Measurements from ENCODE around the gene TEX30. TPM values are rescaled to one million over a fixed set of nuclear protein-coding genes. Genes with fewer than 3 reads are reported as not detected.
A peak's percentile ranks its signal among the peaks of the same experiment; 100 is the strongest.

Gene TEX30
- total and polyA plus RNA-seq, 2 donors (not counting 1 experiment from before 2014, with no cell fraction given): 4.3 to 5.9 TPM

GRCh38 chr13:102774214-102774568 lies 605 bp upstream of the TEX30 start:
- no peaks in the 10 kb centered on the region for H4K20me1 ChIP-seq (ENCODE audit: control insufficient read depth, insufficient read depth, low read length, poor library complexity, severe bottlenecking)
- Mint-ChIP-seq H3K4me1 (peaks cover 13% of the 10 kb centered on the region), H3K27ac (peak overlapping the region; percentile 95), H3K9me3 (ENCODE audit: insufficient read depth) (no peaks in the 10 kb centered on the region), H3K4me3 (peak overlapping the region; percentile 93), H3K27me3 (no peaks in the 10 kb centered on the region)
- 81% methylated on average over 14 of the region's 27 CpGs for WGBS (ENCODE audit: insufficient coverage)
- CTCF ChIA-PET: interaction anchor here (1.0 to 2.2 kb wide), 4 partner anchors 26 to 189 kb away, joined by 4 to 12 read pairs (median 6); partner anchors contain the start of gene ERCC5
- H3K36me3 ChIP-seq (replicated peaks in 1 of 2; ENCODE audit: control extremely low read depth in 1 of 2, control insufficient read depth in 1 of 2, extremely low read depth in 1 of 2, insufficient read depth in 2 of 2, low read length in 1 of 2): no peaks in the 10 kb centered on the region
- no peaks in the 10 kb centered on the region for H3K27me3 ChIP-seq (replicated peaks in 1 of 4; ENCODE audit: control extremely low read depth in 1 of 4, control insufficient read depth in 3 of 4, insufficient read depth in 4 of 4, low read length in 3 of 4)
- POLR2A ChIA-PET: interaction anchor here (0.7 to 1.9 kb wide), 4 partner anchors 26 to 178 kb away, joined by 5 to 16 read pairs (median 8); partner anchors contain the start of genes ERCC5 and TPP2
- H3K9me3 ChIP-seq (ENCODE audit: control extremely low read depth in 1 of 3, control insufficient read depth in 2 of 3, insufficient read depth in 1 of 3, low read length in 2 of 3): peaks cover 0 to 7% (median 0%) of the 10 kb centered on the region in 3 donors
- no peak for ATAC-seq (ENCODE audit: low read depth)
- H3K79me2 ChIP-seq (ENCODE audit: control insufficient read depth, insufficient read depth, low read length): peaks cover 4% of the 10 kb centered on the region
- H3K27ac ChIP-seq (ENCODE audit: low read length in 2 of 2): peak overlapping the region; percentile 62 to 85
- peaks cover 7 to 16% of the 10 kb centered on the region in 2 donors for H3K4me1 ChIP-seq (ENCODE audit: control insufficient read depth in 2 of 2, insufficient read depth in 2 of 2, low read length in 2 of 2)
- intact Hi-C loops (cut with micrococcal nuclease): loop anchor here (10.0 kb wide), 1 partner anchor 379 kb away; no protein-coding TSS in a partner anchor
- H2AFZ ChIP-seq (ENCODE audit: insufficient read depth, low read depth, low read length, poor library complexity, severe bottlenecking): peak overlapping the region; percentile 99
- no peak for DNase-seq
- peak overlapping the region; percentile 87 for H3K9ac ChIP-seq (ENCODE audit: low read length)
- peak overlapping the region; percentile 96 for H3K4me2 ChIP-seq (replicated peaks; ENCODE audit: low read depth, low read length, poor library complexity, severe bottlenecking)
- TF ChIP-seq CTCF (IDR thresholded peaks at IDR 0.05) (no peak), EZH2 (IDR thresholded peaks at IDR 0.05; ENCODE audit: borderline replicate concordance, insufficient read depth, low read depth, low read length, poor library complexity, severe bottlenecking) (no peak)
- H3K4me3 ChIP-seq (ENCODE audit: control extremely low read depth in 1 of 5, extremely low read depth in 1 of 5, insufficient read depth in 1 of 5, low read depth in 2 of 5, low read length in 4 of 5): peak overlapping the region in 4 of 5 experiments; percentile 86 to 96 (median 88)

GRCh38 chr13:102772042-102772425 lies 1.6 kb downstream of the TEX30 start:
- CTCF ChIA-PET: interaction anchor here (1.0 kb wide), 1 partner anchor 180 kb away, joined by 3 read pairs; no protein-coding TSS in a partner anchor
- H3K4me2 ChIP-seq (replicated peaks; ENCODE audit: low read depth, low read length, poor library complexity, severe bottlenecking): peak overlapping the region; percentile 96

More at GRCh38 chr13:102772042-102772425, 1.6 kb downstream of the TEX30 start:
- no peak for ATAC-seq (ENCODE audit: low read depth)
- H3K9ac ChIP-seq (ENCODE audit: low read length): no peak overlapping the region
- no peak overlapping the region for H2AFZ ChIP-seq (ENCODE audit: insufficient read depth, low read depth, low read length, poor library complexity, severe bottlenecking)
- H3K4me3 Mint-ChIP-seq: peak overlapping the region; percentile 93
- no peaks in the 10 kb centered on the region for H3K36me3 ChIP-seq (replicated peaks in 1 of 2; ENCODE audit: control extremely low read depth in 1 of 2, control insufficient read depth in 1 of 2, extremely low read depth in 1 of 2, insufficient read depth in 2 of 2, low read length in 1 of 2)
- H3K9me3 ChIP-seq (ENCODE audit: control extremely low read depth in 1 of 3, control insufficient read depth in 2 of 3, insufficient read depth in 1 of 3, low read length in 2 of 3): peaks cover 0 to 7% (median 0%) of the 10 kb centered on the region in 3 donors
- H3K27me3 ChIP-seq (replicated peaks in 1 of 4; ENCODE audit: control extremely low read depth in 1 of 4, control insufficient read depth in 3 of 4, insufficient read depth in 4 of 4, low read length in 3 of 4): no peaks in the 10 kb centered on the region
- no peak overlapping the region for H3K4me3 ChIP-seq (ENCODE audit: control extremely low read depth in 1 of 5, extremely low read depth in 1 of 5, insufficient read depth in 1 of 5, low read depth in 2 of 5, low read length in 4 of 5)
- H4K20me1 ChIP-seq (ENCODE audit: control insufficient read depth, insufficient read depth, low read length, poor library complexity, severe bottlenecking): no peaks in the 10 kb centered on the region
- 95% methylated on average over 10 of the region's 16 CpGs for WGBS (ENCODE audit: insufficient coverage)
- POLR2A ChIA-PET: no interaction called here
- H3K79me2 ChIP-seq (ENCODE audit: control insufficient read depth, insufficient read depth, low read length): peaks cover 4% of the 10 kb centered on the region
- peaks cover 13% of the 10 kb centered on the region for H3K4me1 Mint-ChIP-seq
- intact Hi-C loops (cut with micrococcal nuclease): loop anchor here (10.0 kb wide), 1 partner anchor 377 kb away; no protein-coding TSS in a partner anchor
- no peaks in the 10 kb centered on the region for H3K27me3 Mint-ChIP-seq
- H3K27ac ChIP-seq (ENCODE audit: low read length in 2 of 2): no peak overlapping the region
- H3K9me3 Mint-ChIP-seq (ENCODE audit: insufficient read depth): no peaks in the 10 kb centered on the region
- peak overlapping the region; percentile 53 for H3K27ac Mint-ChIP-seq
- DNase-seq: no peak
- no peak for TF ChIP-seq EZH2 (IDR thresholded peaks at IDR 0.05; ENCODE audit: borderline replicate concordance, insufficient read depth, low read depth, low read length, poor library complexity, severe bottlenecking)
- TF ChIP-seq CTCF (IDR thresholded peaks at IDR 0.05): no peak
- peaks cover 7 to 16% of the 10 kb centered on the region in 2 donors for H3K4me1 ChIP-seq (ENCODE audit: control insufficient read depth in 2 of 2, insufficient read depth in 2 of 2, low read length in 2 of 2)

Data from B cell (primary cell).